ENCODE measurements around the gene TMEM150C. TPM values are rescaled to one million over a fixed set of nuclear protein-coding genes. Genes with fewer than 3 reads are reported as not detected.
"Not testable (repeated sequence)": the region's sequence is repeated elsewhere in the genome, so short reads cannot be mapped to it uniquely, and the experiment has no call there.

TMEM150C gene
- total RNA-seq, 1 donor from 2014 or later = 5.4 TPM

GRCh38 chr4:82569076-82569475, 7.3 kb upstream of the TMEM150C start:
- intact Hi-C loops (cut with DNase I) = no loop called here
- Histone ChIP-seq H3K27me3 (no peaks in the 10 kb centered on the region), H3K27ac (no peak overlapping the region), H3K4me3 (no peak overlapping the region), H3K36me3 (no peaks in the 10 kb centered on the region), H3K4me1 (no peaks in the 10 kb centered on the region), H3K9me3 (no peaks in the 10 kb centered on the region)
- DNase-seq (ENCODE audit: low spot score in 2 of 2) = no peak
- no peak for TF ChIP-seq CTCF (IDR thresholded peaks at IDR 0.05)

DNA sequence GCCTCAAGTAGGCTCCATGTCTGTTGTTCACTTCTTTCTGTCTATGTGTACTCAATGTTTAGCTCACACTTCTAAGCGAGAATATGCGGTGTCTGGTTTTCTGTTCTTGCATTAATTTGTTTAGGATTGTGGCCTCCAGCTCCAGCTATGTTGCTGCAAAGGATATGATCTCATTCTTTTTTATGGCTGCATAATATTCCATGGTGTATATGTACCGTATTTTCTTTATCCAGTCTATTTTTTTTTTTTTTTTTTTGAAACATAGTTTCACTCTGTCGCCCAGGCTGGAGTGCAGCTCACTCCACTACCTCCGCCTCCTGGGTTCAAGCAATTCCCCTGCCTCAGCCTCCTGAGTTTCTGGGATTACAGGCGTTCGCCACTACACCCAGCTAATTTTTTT, 5.7 kb upstream of the TMEM150C start:
- Histone ChIP-seq H3K4me3 (no peak overlapping the region), H3K27ac (no peak overlapping the region), H3K36me3 (no peaks in the 10 kb centered on the region), H3K4me1 (no peaks in the 10 kb centered on the region), H3K27me3 (no peaks in the 10 kb centered on the region), H3K9me3 (no peaks in the 10 kb centered on the region)
- no peak for TF ChIP-seq CTCF (IDR thresholded peaks at IDR 0.05)
- DNase-seq (ENCODE audit: low spot score in 2 of 2) = no peak
- intact Hi-C loops (cut with DNase I) = no loop called here

DNA sequence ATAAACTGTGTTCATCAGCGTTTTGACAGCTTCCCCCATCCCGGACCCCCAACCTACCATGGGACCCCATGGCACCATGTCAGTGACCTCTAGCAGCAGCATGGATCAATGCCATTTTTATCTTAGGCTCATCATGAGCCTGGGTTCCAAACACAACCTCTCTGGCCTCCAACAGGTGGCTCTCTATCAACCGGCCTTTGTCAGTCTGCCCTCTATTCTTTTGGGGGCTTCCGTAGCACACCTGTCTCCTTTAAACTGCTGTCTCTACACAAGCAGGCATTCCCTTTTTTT, 721 bp upstream of the TMEM150C start:
- H3K4me1 ChIP-seq = no peaks in the 10 kb centered on the region
- no peak for TF ChIP-seq CTCF (IDR thresholded peaks at IDR 0.05)
- H3K9me3 ChIP-seq = no peaks in the 10 kb centered on the region
- H3K4me3 ChIP-seq = peak overlapping the region in 1 of 2 donors; percentile 66
- DNase-seq (ENCODE audit: low spot score in 2 of 2) = no peak
- H3K27me3 ChIP-seq = no peaks in the 10 kb centered on the region
- H3K36me3 ChIP-seq = no peaks in the 10 kb centered on the region
- H3K27ac ChIP-seq = no peak overlapping the region
- intact Hi-C loops (cut with DNase I) = no loop called here

- no peaks in the 10 kb centered on the region for H3K36me3 ChIP-seq
- H3K27ac ChIP-seq = no peak overlapping the region
- intact Hi-C loops (cut with DNase I) = no loop called here
These were observed 669 bp downstream of the TMEM150C start for GRCh38 chr4:82560853-82561785.

GRCh38 chr4:82559735-82560120, 2.1 kb downstream of the TMEM150C start:
- no peak for TF ChIP-seq CTCF (IDR thresholded peaks at IDR 0.05)
- DNase-seq (ENCODE audit: low spot score in 2 of 2) = no peak
- Histone ChIP-seq H3K36me3 (no peaks in the 10 kb centered on the region), H3K27me3 (no peaks in the 10 kb centered on the region), H3K27ac (no peak overlapping the region), H3K4me1 (no peaks in the 10 kb centered on the region), H3K4me3 (no peak overlapping the region), H3K9me3 (no peaks in the 10 kb centered on the region)
- intact Hi-C loops (cut with DNase I) = no loop called here

More at GRCh38 chr4:82560853-82561785, 669 bp downstream of the TMEM150C start:
- Histone ChIP-seq H3K4me1 (no peaks in the 10 kb centered on the region), H3K27me3 (no peaks in the 10 kb centered on the region), H3K9me3 (no peaks in the 10 kb centered on the region), H3K4me3 (peak overlapping the region; percentile 66 to 70)
- no peak for TF ChIP-seq CTCF (IDR thresholded peaks at IDR 0.05)
- DNase-seq (ENCODE audit: low spot score in 2 of 2) = no peak

GRCh38 chr4:82559090-82559734, 2.6 kb downstream of the TMEM150C start:
- H3K36me3 ChIP-seq; intact Hi-C loops (cut with DNase I); H3K27ac ChIP-seq; H3K9me3 ChIP-seq; H3K4me1 ChIP-seq; H3K27me3 ChIP-seq; DNase-seq (ENCODE audit: low spot score in 2 of 2); H3K4me3 ChIP-seq: not testable (repeated sequence)
